Calu3 (cell line): ENCODE data around the gene NMNAT1. TPM values are rescaled to one million over a fixed set of nuclear protein-coding genes. Genes with fewer than 3 reads are reported as not detected.

Source experiments
- BruUV-seq: library from RNA; stranded (reverse); fragments of 400-500 nt; replicated peaks from 2 replicates; lab custom pipeline; 2021; lab: Mats Ljungman, UMichigan
- CTCF ChIA-PET: fragments of 300-600 bp; sonication (Branson Sonifier 250); formaldehyde crosslinking; loops from one replicate; lab custom pipeline; 2022; ENCODE audit warnings: antibody characterized with exemption; lab: Charles Lee
- DNase-seq: peaks from one replicate; pipeline ENCODE4 v3.0.0; 2022
- H3K27ac Mint-ChIP-seq: one replicate; pipeline ENCODE4 v1.8.0; 2022; ENCODE audit warnings: mixed read lengths; ENCODE audit not compliant: unreplicated experiment
- H3K27me3 Mint-ChIP-seq: one replicate; pipeline ENCODE4 v1.8.0; 2022; ENCODE audit warnings: mixed read lengths; ENCODE audit not compliant: unreplicated experiment
- H3K36me3 Mint-ChIP-seq: one replicate; pipeline ENCODE4 v1.8.0; 2022; ENCODE audit warnings: mild to moderate bottlenecking, moderate library complexity, mixed read lengths; ENCODE audit not compliant: insufficient read depth, unreplicated experiment
- H3K4me1 Mint-ChIP-seq: one replicate; pipeline ENCODE4 v1.8.0; 2022; ENCODE audit warnings: mild to moderate bottlenecking, low read depth, mixed read lengths; ENCODE audit not compliant: unreplicated experiment
- H3K4me3 Mint-ChIP-seq: one replicate; pipeline ENCODE4 v1.8.0; 2022; ENCODE audit warnings: mild to moderate bottlenecking, low read depth, moderate library complexity, mixed read lengths; ENCODE audit not compliant: unreplicated experiment
- H3K9me3 Mint-ChIP-seq: one replicate; pipeline ENCODE4 v1.8.0; 2022; ENCODE audit warnings: low read depth, mixed read lengths; ENCODE audit not compliant: unreplicated experiment
- intact Hi-C: fragments of 100-400 bp; cut with micrococcal nuclease; formaldehyde crosslinking; loops from one replicate; pipeline ENCODE4 v1.10.0; 2022; ENCODE audit not compliant: unreplicated experiment
- total RNA-seq: library from RNA; stranded (reverse); gene quantifications from 2 replicates; pipeline ENCODE4 v1.2.3, GENCODE V29; 2022
- TF ChIP-seq, protein P1 (sequence below): fragments of 200-600 bp; IDR thresholded peaks from one replicate; pipeline ENCODE4 v1.8.0; 2022; ENCODE audit warnings: antibody characterized with exemption; ENCODE audit not compliant: unreplicated experiment

The NMNAT1 gene
- total RNA-seq, 1 experiment from 2014 or later: 5.7 TPM

- peak overlapping the region; percentile 87 for H3K27ac Mint-ChIP-seq
- H3K36me3 Mint-ChIP-seq: peaks cover 22% of the 10 kb centered on the region
- BruUV-seq: no TSS peak
- CTCF ChIA-PET: no interaction called here
- intact Hi-C loops: no loop called here
- peak; percentile 14 for DNase-seq
- no peaks in the 10 kb centered on the region for H3K27me3 Mint-ChIP-seq
- TF ChIP-seq, protein P1, sequence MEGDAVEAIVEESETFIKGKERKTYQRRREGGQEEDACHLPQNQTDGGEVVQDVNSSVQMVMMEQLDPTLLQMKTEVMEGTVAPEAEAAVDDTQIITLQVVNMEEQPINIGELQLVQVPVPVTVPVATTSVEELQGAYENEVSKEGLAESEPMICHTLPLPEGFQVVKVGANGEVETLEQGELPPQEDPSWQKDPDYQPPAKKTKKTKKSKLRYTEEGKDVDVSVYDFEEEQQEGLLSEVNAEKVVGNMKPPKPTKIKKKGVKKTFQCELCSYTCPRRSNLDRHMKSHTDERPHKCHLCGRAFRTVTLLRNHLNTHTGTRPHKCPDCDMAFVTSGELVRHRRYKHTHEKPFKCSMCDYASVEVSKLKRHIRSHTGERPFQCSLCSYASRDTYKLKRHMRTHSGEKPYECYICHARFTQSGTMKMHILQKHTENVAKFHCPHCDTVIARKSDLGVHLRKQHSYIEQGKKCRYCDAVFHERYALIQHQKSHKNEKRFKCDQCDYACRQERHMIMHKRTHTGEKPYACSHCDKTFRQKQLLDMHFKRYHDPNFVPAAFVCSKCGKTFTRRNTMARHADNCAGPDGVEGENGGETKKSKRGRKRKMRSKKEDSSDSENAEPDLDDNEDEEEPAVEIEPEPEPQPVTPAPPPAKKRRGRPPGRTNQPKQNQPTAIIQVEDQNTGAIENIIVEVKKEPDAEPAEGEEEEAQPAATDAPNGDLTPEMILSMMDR: no peak
- peak overlapping the region; percentile 87 for H3K4me3 Mint-ChIP-seq
- H3K9me3 Mint-ChIP-seq: no peaks in the 10 kb centered on the region
- peaks cover 38% of the 10 kb centered on the region for H3K4me1 Mint-ChIP-seq
Measured at GRCh38 chr1:9909234-9910046, 33.8 kb upstream of the NMNAT1 start.

DNA sequence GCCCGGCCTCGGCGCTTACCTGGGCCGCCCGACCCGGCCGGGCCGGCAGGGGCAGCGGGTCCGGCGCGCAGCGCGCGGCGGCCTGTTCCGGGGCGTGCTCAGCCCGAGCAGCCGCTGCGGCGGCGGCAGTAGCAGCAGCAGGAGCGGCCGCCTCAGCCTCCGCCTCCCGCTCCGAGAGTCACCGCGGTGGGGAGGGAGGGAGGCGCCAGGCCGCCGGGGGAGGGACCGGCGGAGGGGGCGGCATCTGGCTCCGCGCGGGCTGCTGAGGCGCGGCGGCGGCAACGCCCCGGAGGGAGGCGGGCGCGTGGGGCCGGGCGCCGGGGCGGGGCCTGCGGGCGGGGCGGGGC is 33.2 kb upstream of the NMNAT1 start, which contains the start of gene CTNNBIP1:
TSS of gene CTNNBIP1 (minus strand) at position 194 of the 347 bp plus-strand sequence. CDS start 38,205 bp downstream, outside the sequence.
- H3K36me3 Mint-ChIP-seq: peaks cover 22% of the 10 kb centered on the region
- H3K27me3 Mint-ChIP-seq: no peaks in the 10 kb centered on the region
- intact Hi-C loops: no loop called here
- CTCF ChIA-PET: interaction anchor here (1.2 kb wide), 1 partner anchor 32 kb away, joined by 6 read pairs; no protein-coding TSS in a partner anchor
- H3K9me3 Mint-ChIP-seq: no peaks in the 10 kb centered on the region
- DNase-seq: no peak
- peaks cover 43% of the 10 kb centered on the region for H3K4me1 Mint-ChIP-seq
- H3K4me3 Mint-ChIP-seq: peak within 1 kb of the TSS; percentile 89
- TF ChIP-seq, protein P1: no peak
- H3K27ac Mint-ChIP-seq: peak within 1 kb of the TSS; percentile 88
- BruUV-seq: no TSS peak

DNA sequence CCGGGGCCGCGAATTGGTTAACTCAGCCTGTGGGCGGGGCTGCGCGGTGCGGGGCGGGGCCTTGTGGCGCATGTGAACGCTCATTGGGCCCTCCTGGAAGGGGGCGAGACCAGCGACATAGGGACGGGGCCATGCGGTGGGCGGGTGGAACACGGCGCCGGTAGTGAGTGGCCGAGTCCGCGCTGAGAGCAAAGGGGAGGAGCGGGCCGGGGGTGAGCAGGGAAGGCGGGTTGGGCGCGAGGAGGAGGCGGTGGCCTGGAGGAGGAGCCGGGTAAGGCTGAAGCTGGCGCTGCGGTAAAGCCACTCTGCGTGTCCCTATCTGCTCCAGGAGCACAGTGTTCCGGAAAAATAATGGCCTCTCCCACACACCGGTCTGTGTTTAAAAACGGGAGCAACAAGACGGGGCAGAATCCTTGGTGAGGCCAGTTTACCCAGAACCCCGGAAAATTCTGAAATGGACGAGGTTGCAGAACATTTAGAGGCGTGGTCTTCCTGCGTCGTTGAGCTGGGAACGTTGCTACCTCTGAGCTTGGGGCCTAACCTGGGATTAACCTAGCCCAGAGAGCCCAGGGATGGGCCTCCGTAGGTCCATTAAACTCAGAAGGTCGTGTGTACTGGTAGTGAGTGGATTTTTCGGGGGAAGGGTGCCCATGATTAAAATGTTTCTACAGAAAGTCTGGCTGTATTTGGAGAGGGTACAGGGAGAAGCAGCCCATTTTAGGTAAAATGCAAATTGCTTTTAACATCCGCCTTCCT is 32.7 kb upstream of the NMNAT1 start:
- intact Hi-C loops: no loop called here
- CTCF ChIA-PET: interaction anchor here (0.6 to 1.2 kb wide), 2 partner anchors 32 to 58 kb away, joined by 4 to 6 read pairs; no protein-coding TSS in a partner anchor
- BruUV-seq: no TSS peak
- Mint-ChIP-seq H3K36me3 (peaks cover 22% of the 10 kb centered on the region), H3K9me3 (no peaks in the 10 kb centered on the region), H3K27ac (peak overlapping the region; percentile 88), H3K4me1 (peaks cover 43% of the 10 kb centered on the region), H3K27me3 (no peaks in the 10 kb centered on the region), H3K4me3 (peak overlapping the region; percentile 89)
- peak; percentile 99 for DNase-seq
- TF ChIP-seq, protein P1: no peak

DNA sequence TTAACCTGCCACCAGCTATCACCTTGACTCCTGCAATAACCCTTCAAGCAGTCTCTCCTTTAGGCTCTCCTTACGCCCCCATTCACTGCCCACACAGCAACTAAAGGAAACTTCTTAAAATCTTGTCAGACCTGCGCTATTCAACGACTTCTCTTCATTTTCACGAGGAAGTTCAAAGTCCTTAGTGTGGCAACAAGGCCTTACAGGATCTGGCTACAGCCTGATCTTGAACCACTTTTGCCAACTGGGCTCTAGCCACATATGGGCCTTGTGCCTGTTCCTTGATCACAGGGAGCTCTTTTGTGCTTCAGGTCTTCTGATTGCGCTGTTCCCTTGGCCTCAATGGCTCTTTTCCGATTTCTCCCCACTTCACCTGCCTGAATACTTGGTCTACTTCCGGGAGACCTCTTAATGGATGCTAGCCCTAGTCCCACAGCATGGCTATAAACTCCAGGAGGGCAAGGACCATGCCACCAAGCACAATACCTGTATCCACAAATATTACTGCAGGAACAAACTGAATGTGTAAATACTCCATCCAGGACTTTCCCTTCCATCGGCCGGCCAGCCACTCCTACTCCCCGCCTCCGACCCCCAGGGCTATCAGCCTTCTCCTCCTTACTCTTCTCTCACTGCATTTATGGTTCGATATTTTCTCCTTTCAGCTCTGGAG is 30.9 kb upstream of the NMNAT1 start:
- no peak overlapping the region for H3K27ac Mint-ChIP-seq
- CTCF ChIA-PET: no interaction called here

More for the DNA sequence above, 30.9 kb upstream of the NMNAT1 start:
- Mint-ChIP-seq H3K4me1 (peaks cover 41% of the 10 kb centered on the region), H3K36me3 (peaks cover 22% of the 10 kb centered on the region), H3K27me3 (no peaks in the 10 kb centered on the region), H3K4me3 (peak overlapping the region; percentile 24), H3K9me3 (no peaks in the 10 kb centered on the region)
- intact Hi-C loops: no loop called here
- DNase-seq: no peak
- TF ChIP-seq, protein P1: no peak
- no TSS peak for BruUV-seq
